ENCODE data around the gene NDUFS8.
"Not testable (repeated sequence)": the region's sequence is repeated elsewhere in the genome, so short reads cannot be mapped to it uniquely, and the experiment has no call there.

Gene NDUFS8

GRCh38 chr11:68030318-68031143 lies at the start of gene NDUFS8:
Gene NDUFS8, plus strand, starts transcription at chr11:68030681. Its CDS starts 1,471 bp downstream, at chr11:68032152.
- DNase-seq: peak; percentile 98

- DNase-seq: not testable (repeated sequence)
Observed at GRCh38 chr11:67981226-67981625, 49.3 kb upstream of the NDUFS8 start.

- not testable (repeated sequence) for DNase-seq
Observed at GRCh38 chr11:67982255-67982857, 48.1 kb upstream of the NDUFS8 start.

GRCh38 chr11:67983951-67984350 lies 46.5 kb upstream of the NDUFS8 start:
- DNase-seq: no peak

- DNase-seq: not testable (repeated sequence)
Observed at GRCh38 chr11:67985302-67985701, 45.2 kb upstream of the NDUFS8 start.

- not testable (repeated sequence) for DNase-seq
Observed at GRCh38 chr11:67990546-67991346, 39.7 kb upstream of the NDUFS8 start.

- DNase-seq: not testable (repeated sequence)
Observed at GRCh38 chr11:67991347-67992121, 38.9 kb upstream of the NDUFS8 start.

GRCh38 chr11:67993821-67994220 lies 36.7 kb upstream of the NDUFS8 start:
- DNase-seq: peak; percentile 39

- DNase-seq: not testable (repeated sequence)
Observed at GRCh38 chr11:67994387-67994786, 36.1 kb upstream of the NDUFS8 start.

- DNase-seq: not testable (repeated sequence)
Observed at GRCh38 chr11:67995129-67995528, 35.4 kb upstream of the NDUFS8 start.

GRCh38 chr11:67995579-67995978 lies 34.9 kb upstream of the NDUFS8 start:
- DNase-seq: not testable (repeated sequence)

- DNase-seq: no peak
Observed at GRCh38 chr11:67996051-67996450, 34.4 kb upstream of the NDUFS8 start.

GRCh38 chr11:67996622-67997474 lies 33.6 kb upstream of the NDUFS8 start:
- no peak for DNase-seq

GRCh38 chr11:67997475-67997921 lies 33.0 kb upstream of the NDUFS8 start:
- DNase-seq: no peak

- DNase-seq: no peak
Observed at GRCh38 chr11:67998150-67999045, 32.1 kb upstream of the NDUFS8 start.

GRCh38 chr11:67999201-67999629 lies 31.3 kb upstream of the NDUFS8 start:
- no peak for DNase-seq

- DNase-seq: no peak
Observed at GRCh38 chr11:67999704-68000103, 30.8 kb upstream of the NDUFS8 start.

- DNase-seq: no peak
Observed at GRCh38 chr11:68002575-68002937, 27.9 kb upstream of the NDUFS8 start.

- DNase-seq: peak; percentile 18
Observed at GRCh38 chr11:68002938-68003845, 27.3 kb upstream of the NDUFS8 start.

All from NCI-H1105 (cell line).